AG09319 (cell line): ENCODE data around the gene SLC1A4.
"Not testable (repeated sequence)": the region's sequence is repeated elsewhere in the genome, so short reads cannot be mapped to it uniquely, and the experiment has no call there.

Experiments used
- DNase-seq: peaks from one replicate; pipeline ENCODE4 v3.0.0-alpha.2; 2010; ENCODE audit warnings: low read depth; ENCODE audit errors: extremely low read depth
- TF ChIP-seq, protein P1 (sequence below): IDR thresholded peaks from 2 replicates; pipeline ENCODE4 v1.5.1; 2011; ENCODE audit warnings: low read depth, mild to moderate bottlenecking, inconsistent platforms, low read length, moderate library complexity

Gene SLC1A4

DNA sequence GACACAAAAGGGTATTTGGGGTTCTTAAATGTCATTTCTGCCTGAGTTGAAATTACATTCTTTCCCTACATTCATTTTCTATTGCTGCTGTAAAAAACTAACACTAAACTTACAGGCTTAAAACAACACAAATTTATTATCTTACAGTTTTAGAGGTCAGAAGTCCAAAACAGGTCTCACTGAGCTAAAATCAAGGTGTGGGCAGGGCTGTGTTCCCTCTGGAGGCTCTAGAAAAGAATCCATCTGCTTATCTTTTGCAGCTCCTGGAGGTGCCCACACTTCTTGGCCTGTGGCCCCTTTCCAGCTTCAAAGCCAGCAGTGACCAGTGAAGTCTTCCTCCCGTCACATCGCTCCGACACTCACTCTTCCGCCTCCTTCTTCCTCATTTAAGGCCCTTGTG lies 23.2 kb upstream of the SLC1A4 start:
- DNase-seq = no peak
- TF ChIP-seq, protein P1, sequence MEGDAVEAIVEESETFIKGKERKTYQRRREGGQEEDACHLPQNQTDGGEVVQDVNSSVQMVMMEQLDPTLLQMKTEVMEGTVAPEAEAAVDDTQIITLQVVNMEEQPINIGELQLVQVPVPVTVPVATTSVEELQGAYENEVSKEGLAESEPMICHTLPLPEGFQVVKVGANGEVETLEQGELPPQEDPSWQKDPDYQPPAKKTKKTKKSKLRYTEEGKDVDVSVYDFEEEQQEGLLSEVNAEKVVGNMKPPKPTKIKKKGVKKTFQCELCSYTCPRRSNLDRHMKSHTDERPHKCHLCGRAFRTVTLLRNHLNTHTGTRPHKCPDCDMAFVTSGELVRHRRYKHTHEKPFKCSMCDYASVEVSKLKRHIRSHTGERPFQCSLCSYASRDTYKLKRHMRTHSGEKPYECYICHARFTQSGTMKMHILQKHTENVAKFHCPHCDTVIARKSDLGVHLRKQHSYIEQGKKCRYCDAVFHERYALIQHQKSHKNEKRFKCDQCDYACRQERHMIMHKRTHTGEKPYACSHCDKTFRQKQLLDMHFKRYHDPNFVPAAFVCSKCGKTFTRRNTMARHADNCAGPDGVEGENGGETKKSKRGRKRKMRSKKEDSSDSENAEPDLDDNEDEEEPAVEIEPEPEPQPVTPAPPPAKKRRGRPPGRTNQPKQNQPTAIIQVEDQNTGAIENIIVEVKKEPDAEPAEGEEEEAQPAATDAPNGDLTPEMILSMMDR = no peak

DNA sequence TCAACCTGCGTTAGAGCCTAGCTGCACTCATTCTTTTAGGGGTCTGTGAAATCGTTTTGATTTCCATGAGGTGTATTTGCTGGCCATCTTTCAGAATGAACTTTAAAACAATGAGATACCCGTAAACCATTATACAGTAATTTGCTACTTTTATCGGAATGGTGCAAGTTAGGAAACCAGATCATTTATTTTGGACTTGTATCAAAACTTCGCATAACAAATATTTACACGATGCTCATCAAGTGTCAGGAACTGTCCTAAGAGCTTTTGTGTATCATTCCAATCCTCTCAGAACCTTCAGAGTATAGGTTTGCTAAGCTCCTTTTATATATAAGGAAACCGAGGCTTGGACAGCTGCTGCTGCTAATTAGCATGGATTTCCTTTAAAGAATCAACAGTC lies 22.4 kb upstream of the SLC1A4 start:
- TF ChIP-seq, protein P1 = no peak
- no peak for DNase-seq

DNA sequence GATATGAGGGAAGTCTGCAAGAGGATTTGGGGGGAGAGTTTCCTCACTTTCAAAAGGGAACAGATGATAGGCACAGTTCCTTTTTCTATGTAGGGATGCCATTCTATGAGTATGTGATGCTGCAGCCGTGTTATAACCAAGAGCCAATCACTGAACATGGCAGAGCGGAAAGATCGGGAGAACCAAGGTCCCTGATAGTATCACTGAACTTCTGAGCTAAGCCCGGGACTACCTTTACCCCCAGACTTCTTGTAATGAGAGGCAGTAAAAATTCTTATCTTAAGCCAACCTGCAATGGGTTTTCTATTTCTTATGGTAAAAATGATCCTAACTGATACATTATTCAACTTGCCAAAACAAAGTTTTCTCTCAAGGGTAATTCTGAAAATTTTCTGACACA lies 21.6 kb upstream of the SLC1A4 start:
- TF ChIP-seq, protein P1 = no peak
- no peak for DNase-seq

DNA sequence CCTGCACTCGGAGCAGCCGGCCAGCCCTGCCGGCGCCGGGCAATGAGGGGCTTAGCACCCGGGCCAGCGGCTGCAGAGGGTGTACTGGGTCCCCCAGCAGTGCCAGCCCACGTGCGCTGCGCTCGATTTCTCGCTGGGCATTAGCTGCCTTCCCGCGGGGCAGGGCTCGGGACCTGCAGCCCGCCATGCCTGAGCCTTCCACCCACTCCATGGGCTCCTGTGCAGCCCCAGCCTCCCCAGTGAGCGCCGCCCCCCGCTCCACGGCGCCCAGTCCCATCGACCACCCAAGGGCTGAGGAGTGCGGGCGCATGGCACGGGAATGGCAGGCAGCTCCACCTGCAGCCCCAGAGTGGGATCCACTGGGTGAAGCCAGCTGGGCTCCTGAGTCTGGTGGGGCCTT lies 20.1 kb upstream of the SLC1A4 start:
- DNase-seq = not testable (repeated sequence)

DNA sequence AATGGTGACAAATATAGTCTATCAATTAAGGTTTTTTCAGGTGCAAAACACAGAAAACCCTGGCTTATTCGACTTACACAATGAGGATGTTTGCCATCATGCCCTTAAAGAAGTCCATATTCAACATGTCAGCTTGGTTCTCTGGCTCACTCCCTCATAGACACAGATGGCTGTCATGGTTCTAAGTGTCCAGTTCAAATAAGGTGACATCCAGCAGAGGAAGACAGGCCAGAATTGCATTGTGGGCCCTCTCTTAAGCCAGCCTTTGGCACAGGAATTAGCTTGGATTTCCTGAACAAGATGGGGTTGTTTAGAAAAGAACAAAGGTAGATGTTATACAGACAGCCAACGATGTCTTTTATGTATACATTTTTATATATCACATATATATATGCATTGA lies 18.7 kb upstream of the SLC1A4 start:
- no peak for DNase-seq
- TF ChIP-seq, protein P1 = no peak

DNA sequence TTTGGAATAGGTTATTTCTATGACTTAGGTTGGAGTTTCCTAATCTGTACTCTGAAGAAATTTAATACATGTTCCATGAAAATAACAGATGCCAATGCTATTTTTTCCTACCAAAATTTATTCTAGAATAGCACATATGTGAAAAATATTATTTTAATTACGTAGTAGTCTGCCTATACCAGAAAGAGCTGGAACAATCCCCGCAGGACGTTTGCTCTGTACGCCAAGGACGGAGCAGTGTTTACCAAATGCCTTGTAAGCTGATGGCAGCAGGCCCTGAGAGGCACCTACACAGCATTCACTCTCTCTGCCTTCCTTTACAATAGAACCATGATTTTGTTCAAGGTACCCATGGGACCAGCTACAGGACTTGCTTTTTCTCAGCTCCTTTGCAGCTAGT lies 16.8 kb upstream of the SLC1A4 start:
- no peak for DNase-seq
- TF ChIP-seq, protein P1 = no peak

DNA sequence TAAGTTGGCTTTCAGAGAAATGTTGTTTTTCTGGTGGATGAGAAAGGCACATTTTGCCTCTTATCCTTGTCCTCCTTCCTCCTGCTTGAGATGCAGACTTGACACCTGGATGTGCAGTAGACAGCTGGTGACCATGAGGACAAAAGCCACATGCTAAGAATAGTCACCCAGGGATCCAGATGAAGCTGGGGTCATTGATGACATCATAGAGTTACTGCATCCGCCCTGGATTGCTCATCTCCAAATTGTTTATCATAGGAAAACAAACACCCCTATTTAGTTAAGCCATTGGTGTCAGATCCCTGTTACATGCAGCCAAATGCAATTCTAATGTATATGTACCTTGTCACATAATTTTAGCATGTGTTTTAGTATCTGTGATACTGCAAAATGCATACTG lies 16.3 kb upstream of the SLC1A4 start:
- TF ChIP-seq, protein P1 = no peak

DNA sequence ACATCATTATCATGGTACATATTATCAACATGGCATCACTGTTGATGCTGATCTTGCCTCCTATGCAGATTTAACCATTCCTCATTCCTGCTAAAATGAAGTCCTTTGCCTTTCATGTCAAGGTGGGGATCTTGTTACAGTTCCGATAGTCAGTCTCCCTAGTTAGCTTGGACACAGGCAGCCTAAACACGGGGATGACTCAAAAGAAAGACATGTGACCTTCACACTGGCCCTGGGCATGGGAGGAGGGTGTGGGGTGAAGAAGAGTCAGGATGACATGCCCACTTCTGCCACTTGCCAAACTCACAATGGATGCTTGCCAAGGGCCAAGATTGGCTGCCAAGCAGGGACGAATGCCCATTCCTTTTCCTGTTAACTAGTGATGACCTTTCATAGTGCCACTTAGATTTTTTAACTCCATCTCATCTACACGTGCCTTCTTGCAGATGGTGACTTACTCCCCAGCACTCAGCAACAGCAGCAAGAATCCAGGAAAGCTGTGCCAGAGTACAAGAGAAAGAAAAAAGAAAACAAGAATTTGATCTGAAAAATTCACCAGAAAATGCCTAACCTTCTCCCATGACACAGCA lies 13.9 kb upstream of the SLC1A4 start:
- TF ChIP-seq, protein P1 = no peak
- no peak for DNase-seq

More for the DNA sequence above, 16.3 kb upstream of the SLC1A4 start:
- no peak for DNase-seq
